ENCODE data around the gene RUVBL2. TPM values are rescaled to one million over a fixed set of nuclear protein-coding genes. Genes with fewer than 3 reads are reported as not detected.

The RUVBL2 gene
- total RNA-seq, 1 experiment from 2014 or later, result 270 TPM

GRCh38 chr19:48962849-48963165 lies 30.9 kb upstream of the RUVBL2 start:
- no peak for ATAC-seq
- peak overlapping the region; percentile 83 for H3K4me2 ChIP-seq (ENCODE audit: low read length)
- CTCF ChIA-PET, result interaction anchor here (1.3 kb wide), 1 partner anchor 31 kb away, joined by 3 read pairs; the partner anchor contains the start of gene RUVBL2
- peaks cover 35 to 62% of the 10 kb centered on the region in 2 experiments for H3K4me1 ChIP-seq (ENCODE audit: control insufficient read depth in 1 of 2, insufficient read depth in 2 of 2, low read length in 2 of 2)
- intact Hi-C loops (cut with micrococcal nuclease), result no loop called here
- RAD21 ChIA-PET (ENCODE audit: low non-redundant PET in 1 of 2, low total read pairs in 2 of 2, uncharacterized antibody in 2 of 2, unreplicated experiment in 2 of 2), result interaction anchor here in 1 of 2 experiments (1.0 kb wide), 1 partner anchor 120 kb away, joined by 3 read pairs; no protein-coding TSS in a partner anchor
- H3K36me3 ChIP-seq (ENCODE audit: control insufficient read depth in 1 of 2, insufficient read depth in 2 of 2, low read length in 2 of 2), result peaks cover 0 to 14% of the 10 kb centered on the region in 2 experiments; a peak in 1 of 4 replicates
- TF ChIP-seq SP1 (IDR thresholded peaks at IDR 0.05; ENCODE audit: low read depth) (no peak), ZFX (IDR thresholded peaks at IDR 0.05) (no peak), SRF (IDR thresholded peaks at IDR 0.05; ENCODE audit: low read depth) (no peak)
- peaks cover 16% of the 10 kb centered on the region for H3K79me2 ChIP-seq (ENCODE audit: insufficient read depth, low read length)
- H3K4me3 ChIP-seq (replicated peaks in 1 of 2; ENCODE audit: low read depth in 1 of 2, low read length in 2 of 2), result peak overlapping the region; percentile 22 to 43; a peak in 3 of 4 replicates
- H3K9ac ChIP-seq (ENCODE audit: low read length), result peak overlapping the region; percentile 78
- H3K9me3 ChIP-seq (ENCODE audit: control insufficient read depth in 1 of 2, insufficient read depth in 1 of 2, low read depth in 1 of 2, low read length in 2 of 2), result no peaks in the 10 kb centered on the region
- no peak overlapping the region for H2AFZ ChIP-seq (ENCODE audit: low read depth, low read length, poor library complexity, severe bottlenecking)
- no peaks in the 10 kb centered on the region for H3K27me3 ChIP-seq (ENCODE audit: insufficient read depth, low read length)
- no TSS peak for BruUV-seq (replicated peaks)
- H4K20me1 ChIP-seq (ENCODE audit: insufficient read depth), result peaks cover 9% of the 10 kb centered on the region; the same call in 1 of the 2 replicates
- no peaks in the 10 kb centered on the region for H3K9me2 ChIP-seq (ENCODE audit: insufficient read depth)
- H3K27ac ChIP-seq (ENCODE audit: low read depth, low read length), result peak overlapping the region; percentile 98
- no peak for DNase-seq (ENCODE audit: low read depth, low spot score)
- POLR2A ChIA-PET, result interaction anchor here (1.0 to 1.5 kb wide), 5 partner anchors 8 to 90 kb away, joined by 3 to 12 read pairs (median 5); partner anchors contain the start of genes DHDH and PPP1R15A

GRCh38 chr19:48963371-48964204 lies 30.1 kb upstream of the RUVBL2 start:
- RAD21 ChIA-PET (ENCODE audit: low non-redundant PET in 1 of 2, low total read pairs in 2 of 2, uncharacterized antibody in 2 of 2, unreplicated experiment in 2 of 2), result no interaction called here
- H3K27ac ChIP-seq (ENCODE audit: low read depth, low read length), result peak overlapping the region; percentile 98
- no TSS peak for BruUV-seq (replicated peaks)
- H3K9me2 ChIP-seq (ENCODE audit: insufficient read depth), result no peaks in the 10 kb centered on the region
- no peaks in the 10 kb centered on the region for H3K27me3 ChIP-seq (ENCODE audit: insufficient read depth, low read length)
- CTCF ChIA-PET, result interaction anchor here (0.9 to 1.0 kb wide), 2 partner anchors 36 to 176 kb away, joined by 3 read pairs; no protein-coding TSS in a partner anchor
- H3K4me3 ChIP-seq (replicated peaks in 1 of 2; ENCODE audit: low read depth in 1 of 2, low read length in 2 of 2), result peak overlapping the region; percentile 15 to 36
- H3K9ac ChIP-seq (ENCODE audit: low read length), result peak overlapping the region; percentile 78
- peaks cover 35 to 62% of the 10 kb centered on the region in 2 experiments for H3K4me1 ChIP-seq (ENCODE audit: control insufficient read depth in 1 of 2, insufficient read depth in 2 of 2, low read length in 2 of 2)
- no peaks in the 10 kb centered on the region for H3K9me3 ChIP-seq (ENCODE audit: control insufficient read depth in 1 of 2, insufficient read depth in 1 of 2, low read depth in 1 of 2, low read length in 2 of 2)
- H2AFZ ChIP-seq (ENCODE audit: low read depth, low read length, poor library complexity, severe bottlenecking), result no peak overlapping the region
- ATAC-seq (peak; percentile 17; the same call in 1 of the 2 replicates), DNase-seq (ENCODE audit: low read depth, low spot score) (no peak)
- intact Hi-C loops (cut with micrococcal nuclease), result no loop called here
- H4K20me1 ChIP-seq (ENCODE audit: insufficient read depth), result peaks cover 9% of the 10 kb centered on the region; the same call in 1 of the 2 replicates
- H3K36me3 ChIP-seq (ENCODE audit: control insufficient read depth in 1 of 2, insufficient read depth in 2 of 2, low read length in 2 of 2), result peaks cover 0 to 14% of the 10 kb centered on the region in 2 experiments; a peak in 1 of 4 replicates
- POLR2A ChIA-PET, result interaction anchor here (0.8 to 2.6 kb wide), 3 partner anchors 30 to 151 kb away, joined by 3 to 7 read pairs (median 3); partner anchors contain the start of genes GYS1 and RUVBL2
- peak overlapping the region; percentile 83 for H3K4me2 ChIP-seq (ENCODE audit: low read length)
- peaks cover 16% of the 10 kb centered on the region for H3K79me2 ChIP-seq (ENCODE audit: insufficient read depth, low read length)
- TF ChIP-seq RAD21 (IDR thresholded peaks at IDR 0.05; ENCODE audit: low read depth), result no peak
- TF ChIP-seq POLR2A (IDR thresholded peaks at IDR 0.05; ENCODE audit: borderline replicate concordance, extremely low read depth, insufficient read depth, insufficient read length), result no peak
- no peak for TF ChIP-seq CBX3 (IDR thresholded peaks at IDR 0.05; ENCODE audit: low read depth)
- peak; percentile 55; the same call in 1 of the 2 replicates for TF ChIP-seq ZFX (IDR thresholded peaks at IDR 0.05)
- no peak for TF ChIP-seq YY1 (IDR thresholded peaks at IDR 0.05; ENCODE audit: extremely low read depth, insufficient replicate concordance, low read depth, low read length)
- no peak for TF ChIP-seq REST (IDR thresholded peaks at IDR 0.05; ENCODE audit: low read depth)
- TF ChIP-seq FOSL1 (IDR thresholded peaks at IDR 0.05; ENCODE audit: low read depth), result peak; percentile 89
- TF ChIP-seq SIN3A (IDR thresholded peaks at IDR 0.05; ENCODE audit: low read depth), result no peak
- peak; percentile 45 for TF ChIP-seq ZBTB33 (IDR thresholded peaks at IDR 0.05; ENCODE audit: extremely low read depth, insufficient replicate concordance, low read length)
